ENCODE results near the gene DNAJB7. TPM values are rescaled to one million over a fixed set of nuclear protein-coding genes. Genes with fewer than 3 reads are reported as not detected.

The DNAJB7 gene
- total and polyA plus RNA-seq, 2 of the 13 experiments (the other 11 are each of a cell fraction or from before 2014, with no cell fraction given): not detected

DNA sequence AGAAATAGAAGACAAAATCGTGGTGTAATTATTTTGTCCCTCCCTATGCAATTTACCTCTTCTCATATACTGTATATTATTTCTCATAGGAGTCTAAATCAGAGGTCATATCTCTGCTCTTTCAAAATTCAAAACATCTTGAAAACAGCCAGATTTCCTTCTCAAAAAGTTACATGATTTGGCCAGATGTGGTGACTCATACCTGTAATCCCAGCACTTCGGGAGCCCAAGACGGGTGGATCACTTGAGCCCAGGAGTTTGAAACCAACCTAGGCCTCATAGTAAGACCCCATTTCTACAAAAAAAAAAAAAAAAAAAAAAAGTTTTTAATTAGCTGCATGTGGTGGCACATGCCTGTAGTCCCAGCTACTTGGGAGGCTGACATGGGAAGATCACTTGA is 29.0 kb upstream of the DNAJB7 start:
- ATAC-seq: no peak
- H3K27ac ChIP-seq (ENCODE audit: extremely low read length, insufficient read depth, low read length): no peak overlapping the region
- in situ Hi-C loops (cut with HindIII; ENCODE audit: extremely low pct_ligation_motif_present, low pct_unique_long_range_greater_than_20kb): loop anchor here (10.0 kb wide), 1 partner anchor 206 kb away; no protein-coding TSS in a partner anchor
- H3K4me1 ChIP-seq (ENCODE audit: insufficient read depth, low read length): no peaks in the 10 kb centered on the region
- FAIRE-seq: no peak
- no peak overlapping the region for H3K4me2 ChIP-seq (ENCODE audit: low read depth, low read length)
- ChIA-PET POLR2A (no interaction called here), CTCF (ENCODE audit: low intra/inter-chr PET ratio, low total read pairs) (no interaction called here)
- no peaks in the 10 kb centered on the region for H3K27me3 ChIP-seq (ENCODE audit: control insufficient read depth in 1 of 2, insufficient read depth in 2 of 2, low read length in 2 of 2)
- WGBS (ENCODE audit: low lambda C conversion rate): 85% methylated on average over 3 of the region's 3 CpGs
- H3K4me3 ChIP-seq (replicated peaks in 1 of 3; ENCODE audit: insufficient read depth in 1 of 3, low read depth in 2 of 3, low read length in 3 of 3): no peak overlapping the region
- TF ChIP-seq GABPA (IDR thresholded peaks at IDR 0.05; ENCODE audit: low read depth, low read length): no peak
- no peak for TF ChIP-seq GABPA (CRISPR knock-in tag; IDR thresholded peaks at IDR 0.05; ENCODE audit: low read depth)
- TF ChIP-seq KDM4B (CRISPR knock-in tag; IDR thresholded peaks at IDR 0.05): no peak
- TF ChIP-seq TBX2 (CRISPR knock-in tag; IDR thresholded peaks at IDR 0.05; ENCODE audit: borderline replicate concordance): no peak
- TF ChIP-seq IKZF4 (CRISPR knock-in tag; IDR thresholded peaks at IDR 0.05; ENCODE audit: borderline replicate concordance, low read depth, not compliant biosample characterization): no peak
- TF ChIP-seq PAF1 (CRISPR knock-in tag; IDR thresholded peaks at IDR 0.05): no peak
- TF ChIP-seq ARID2 (CRISPR knock-in tag; IDR thresholded peaks at IDR 0.05; ENCODE audit: borderline replicate concordance): no peak
- TF ChIP-seq ZNF543 (CRISPR knock-in tag; IDR thresholded peaks at IDR 0.05): no peak
- TF ChIP-seq, protein P1, sequence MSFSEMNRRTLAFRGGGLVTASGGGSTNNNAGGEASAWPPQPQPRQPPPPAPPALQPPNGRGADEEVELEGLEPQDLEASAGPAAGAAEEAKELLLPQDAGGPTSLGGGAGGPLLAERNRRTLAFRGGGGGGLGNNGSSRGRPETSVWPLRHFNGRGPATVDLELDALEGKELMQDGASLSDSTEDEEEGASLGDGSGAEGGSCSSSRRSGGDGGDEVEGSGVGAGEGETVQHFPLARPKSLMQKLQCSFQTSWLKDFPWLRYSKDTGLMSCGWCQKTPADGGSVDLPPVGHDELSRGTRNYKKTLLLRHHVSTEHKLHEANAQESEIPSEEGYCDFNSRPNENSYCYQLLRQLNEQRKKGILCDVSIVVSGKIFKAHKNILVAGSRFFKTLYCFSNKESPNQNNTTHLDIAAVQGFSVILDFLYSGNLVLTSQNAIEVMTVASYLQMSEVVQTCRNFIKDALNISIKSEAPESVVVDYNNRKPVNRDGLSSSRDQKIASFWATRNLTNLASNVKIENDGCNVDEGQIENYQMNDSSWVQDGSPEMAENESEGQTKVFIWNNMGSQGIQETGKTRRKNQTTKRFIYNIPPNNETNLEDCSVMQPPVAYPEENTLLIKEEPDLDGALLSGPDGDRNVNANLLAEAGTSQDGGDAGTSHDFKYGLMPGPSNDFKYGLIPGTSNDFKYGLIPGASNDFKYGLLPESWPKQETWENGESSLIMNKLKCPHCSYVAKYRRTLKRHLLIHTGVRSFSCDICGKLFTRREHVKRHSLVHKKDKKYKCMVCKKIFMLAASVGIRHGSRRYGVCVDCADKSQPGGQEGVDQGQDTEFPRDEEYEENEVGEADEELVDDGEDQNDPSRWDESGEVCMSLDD (CRISPR knock-in tag; IDR thresholded peaks at IDR 0.05; ENCODE audit: borderline replicate concordance): no peak
- TF ChIP-seq NFRKB (IDR thresholded peaks at IDR 0.05): no peak
- TF ChIP-seq NR1H2 (CRISPR knock-in tag; IDR thresholded peaks at IDR 0.05; ENCODE audit: borderline replicate concordance, low read depth): no peak
- TF ChIP-seq EP300 (IDR thresholded peaks at IDR 0.05; ENCODE audit: low read depth in 2 of 2, low read length in 2 of 2): no peak
- no peak for TF ChIP-seq EP300 (CRISPR knock-in tag; IDR thresholded peaks at IDR 0.05; ENCODE audit: borderline replicate concordance)
- TF ChIP-seq SNRNP70 (IDR thresholded peaks at IDR 0.05; ENCODE audit: low read depth, low read length): no peak
- no peak for TF ChIP-seq ZNF782 (CRISPR knock-in tag; IDR thresholded peaks at IDR 0.05; ENCODE audit: borderline replicate concordance)
- H3K9me3 ChIP-seq (ENCODE audit: low read length): no peaks in the 10 kb centered on the region
- no peak for DNase-seq (ENCODE audit: low spot score)
- no TSS peak for BruUV-seq (replicated peaks)
- no peaks in the 10 kb centered on the region for H3K79me2 ChIP-seq (ENCODE audit: insufficient read depth, low read length)
- H3K36me3 ChIP-seq (replicated peaks in 1 of 2; ENCODE audit: control insufficient read depth in 1 of 2, insufficient read depth in 2 of 2, low read length in 2 of 2): peaks cover 3 to 8% of the 10 kb centered on the region in 2 experiments; a peak in 3 of 5 replicates
- H4K20me1 ChIP-seq (ENCODE audit: insufficient read depth, low read length): no peaks in the 10 kb centered on the region
- intact Hi-C loops (cut with micrococcal nuclease; ENCODE audit: unreplicated experiment): no loop called here
- no peak overlapping the region for H3K9ac ChIP-seq (ENCODE audit: insufficient read depth, low read depth, low read length)
- no peak overlapping the region for H2AFZ ChIP-seq (ENCODE audit: low read length)

Data from HepG2 (cell line).